Measurements from ENCODE around the gene RPN2. TPM values are rescaled to one million over a fixed set of nuclear protein-coding genes. Genes with fewer than 3 reads are reported as not detected.

RPN2 gene
- total RNA-seq, result 100 to 1,000 TPM in 5 of 6 experiments, 10 to 100 TPM in 1; 91.7 to 188 (median 148) TPM
- long read RNA-seq, transcript RPN2-201 (17 exons, 2,515 nt), result major isoform, 45 of 50 reads
- long read RNA-seq, partial matches to known transcripts, result 3 of 50 reads
- long read RNA-seq, other reads (novel, unspliced or antisense), result 2 of 50 reads

- no peaks in the 10 kb centered on the region for H3K27me3 ChIP-seq
- intact Hi-C loops (cut with DNase I), result no loop called here
- peaks cover 0 to 2% (median under 1%) of the 10 kb centered on the region in 4 donors for H3K36me3 ChIP-seq
- DNase-seq (peak; percentile 98 to 99 (median 99)), ATAC-seq (peak; percentile 94 to 98 (median 97))
- H3K9me3 ChIP-seq, result no peaks in the 10 kb centered on the region
- TF ChIP-seq POLR2A (IDR thresholded peaks at IDR 0.05), result peak; percentile 67
- TF ChIP-seq CTCF (IDR thresholded peaks at IDR 0.05), result no peak
- peak within 1 kb of the TSS; percentile 96 to 99 (median 99) for H3K27ac ChIP-seq
- WGBS (ENCODE audit: insufficient coverage, low coverage, low lambda C conversion rate, missing lambda C conversion rate), result 1% methylated on average over 23 of the region's 80 CpGs
- peaks cover 0 to 19% (median 4%) of the 10 kb centered on the region in 4 donors for H3K4me1 ChIP-seq
- peak within 1 kb of the TSS; percentile 83 to 97 (median 96) for H3K4me3 ChIP-seq
Measured at GRCh38 chr20:37178839-37179682, at the start of gene RPN2, which contains the start of gene MROH8. RPN2 (plus strand) TSS chr20:37179330; CDS start chr20:37179357, 27 bp downstream. MROH8 (minus strand) TSS chr20:37179548.

GRCh38 chr20:37131486-37131885 lies 47.6 kb upstream of the RPN2 start:
- intact Hi-C loops (cut with DNase I), result no loop called here
- no peak for TF ChIP-seq CTCF (IDR thresholded peaks at IDR 0.05)
- TF ChIP-seq POLR2A (IDR thresholded peaks at IDR 0.05), result no peak
- H3K27me3 ChIP-seq, result no peaks in the 10 kb centered on the region
- H3K9me3 ChIP-seq, result no peaks in the 10 kb centered on the region
- no peak overlapping the region for H3K27ac ChIP-seq
- WGBS (ENCODE audit: insufficient coverage, low coverage, low lambda C conversion rate, missing lambda C conversion rate), result 72% methylated on average over 3 of the region's 3 CpGs
- no peak for DNase-seq
- no peaks in the 10 kb centered on the region for H3K36me3 ChIP-seq
- no peak for ATAC-seq
- no peaks in the 10 kb centered on the region for H3K4me1 ChIP-seq
- H3K4me3 ChIP-seq, result no peak overlapping the region

- TF ChIP-seq CTCF (IDR thresholded peaks at IDR 0.05) (no peak), POLR2A (IDR thresholded peaks at IDR 0.05) (no peak)
- DNase-seq, result no peak
- Histone ChIP-seq H3K36me3 (no peaks in the 10 kb centered on the region), H3K27ac (no peak overlapping the region), H3K4me3 (no peak overlapping the region), H3K27me3 (no peaks in the 10 kb centered on the region), H3K4me1 (no peaks in the 10 kb centered on the region), H3K9me3 (no peaks in the 10 kb centered on the region)
- ATAC-seq, result no peak
- 100% methylated on average over 2 of the region's 2 CpGs for WGBS (ENCODE audit: insufficient coverage, low coverage, low lambda C conversion rate, missing lambda C conversion rate)
- intact Hi-C loops (cut with DNase I), result no loop called here
Measured at GRCh38 chr20:37133952-37134351, 45.2 kb upstream of the RPN2 start.

DNA sequence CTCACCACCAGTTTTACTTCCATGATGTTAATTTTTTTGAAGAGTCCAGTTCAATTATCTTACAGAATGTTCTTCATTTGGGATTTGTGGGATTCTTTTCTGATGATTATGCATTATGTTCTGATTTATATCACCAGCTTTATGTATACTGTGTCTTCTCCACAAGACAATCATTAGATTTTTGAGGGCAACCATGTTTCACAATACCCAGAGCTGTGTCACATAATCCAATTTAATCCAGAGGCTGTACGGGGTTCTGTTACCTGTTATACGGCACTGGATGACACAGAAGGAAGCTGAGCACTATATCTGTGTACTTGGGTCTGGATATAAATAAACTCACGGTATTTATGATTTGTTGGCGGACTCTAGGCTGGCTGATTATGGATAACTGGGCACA lies 41.6 kb upstream of the RPN2 start:
- 91% methylated on average over 4 of the region's 4 CpGs for WGBS (ENCODE audit: insufficient coverage, low coverage, low lambda C conversion rate, missing lambda C conversion rate)
- Histone ChIP-seq H3K27ac (no peak overlapping the region), H3K9me3 (no peaks in the 10 kb centered on the region), H3K36me3 (no peaks in the 10 kb centered on the region), H3K27me3 (no peaks in the 10 kb centered on the region), H3K4me3 (no peak overlapping the region), H3K4me1 (no peaks in the 10 kb centered on the region)
- intact Hi-C loops (cut with DNase I), result no loop called here
- ATAC-seq (no peak), DNase-seq (no peak)
- no peak for TF ChIP-seq POLR2A (IDR thresholded peaks at IDR 0.05)

GRCh38 chr20:37142708-37143107 lies 36.4 kb upstream of the RPN2 start:
- no peaks in the 10 kb centered on the region for H3K9me3 ChIP-seq
- WGBS (ENCODE audit: insufficient coverage, low coverage, low lambda C conversion rate, missing lambda C conversion rate), result 86% methylated on average over 3 of the region's 3 CpGs
- no peak for TF ChIP-seq CTCF (IDR thresholded peaks at IDR 0.05)
- no peak for TF ChIP-seq POLR2A (IDR thresholded peaks at IDR 0.05)
- no peaks in the 10 kb centered on the region for H3K27me3 ChIP-seq
- no peaks in the 10 kb centered on the region for H3K4me1 ChIP-seq
- DNase-seq, result no peak
- H3K27ac ChIP-seq, result no peak overlapping the region
- no peaks in the 10 kb centered on the region for H3K36me3 ChIP-seq
- intact Hi-C loops (cut with DNase I), result no loop called here
- ATAC-seq, result no peak
- no peak overlapping the region for H3K4me3 ChIP-seq

All from right lobe of liver (tissue), 6 donors.